Muscle layer of duodenum (tissue), 2 donors: ENCODE data around the gene CTSA.
A peak's percentile ranks its signal among the peaks of the same experiment; 100 is the strongest.
"Not testable (repeated sequence)": the region's sequence is repeated elsewhere in the genome, so short reads cannot be mapped to it uniquely, and the experiment has no call there.

Source experiments
- H3K27ac ChIP-seq: one replicate; pipeline ENCODE4 v1.7.0; 2013; ENCODE audit warnings: mild to moderate bottlenecking, low read length
- H3K27me3 ChIP-seq: one replicate; pipeline ENCODE4 v1.7.0; 2013; ENCODE audit warnings: low read depth, mild to moderate bottlenecking, control low read depth, low read length
- H3K36me3 ChIP-seq, 2 donors: one replicate each; pipeline ENCODE4 v1.7.0; 2013; ENCODE audit warnings: low read length in 2 of 2, control low read depth in 1 of 2, mild to moderate bottlenecking in 1 of 2; ENCODE audit not compliant: insufficient read depth in 2 of 2, control insufficient read depth in 1 of 2
- H3K4me1 ChIP-seq, 2 donors: one replicate each; pipeline ENCODE4 v1.7.0; 2013; ENCODE audit warnings: low read length in 2 of 2, mild to moderate bottlenecking in 2 of 2, control low read depth in 1 of 2, moderate library complexity in 1 of 2; ENCODE audit not compliant: insufficient read depth in 2 of 2, control insufficient read depth in 1 of 2
- H3K4me3 ChIP-seq, 2 donors: one replicate each; pipeline ENCODE4 v1.7.0; 2013; ENCODE audit warnings: low read length in 2 of 2, low read depth in 1 of 2, mild to moderate bottlenecking in 1 of 2
- H3K9me3 ChIP-seq, 2 donors: one replicate each; pipeline ENCODE4 v1.7.0; 2013; ENCODE audit warnings: low read length in 2 of 2, control low read depth in 1 of 2, mild to moderate bottlenecking in 1 of 2; ENCODE audit not compliant: control insufficient read depth in 1 of 2
- donor health status: healthy.

The CTSA gene

DNA sequence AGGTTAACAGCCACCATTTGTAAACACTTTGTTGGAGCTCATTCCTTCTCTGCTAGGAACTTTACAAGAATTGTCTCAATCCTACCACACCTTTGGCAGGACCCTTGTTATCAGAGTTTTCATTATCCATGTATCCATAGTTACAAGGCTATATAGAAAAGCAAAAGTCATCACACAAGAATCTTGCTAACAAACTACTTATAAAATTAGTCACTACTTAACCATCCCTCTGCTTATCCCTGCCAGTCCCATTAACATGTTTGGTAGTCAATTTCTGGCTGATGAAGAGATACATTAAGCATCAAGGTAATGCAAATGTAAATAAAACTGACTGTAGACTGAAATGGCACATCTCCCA, 23.3 kb upstream of the CTSA start:
- peak overlapping the region; percentile 67 for H3K27ac ChIP-seq
- H3K4me3 ChIP-seq: no peak overlapping the region
- no peaks in the 10 kb centered on the region for H3K9me3 ChIP-seq
- H3K36me3 ChIP-seq: peaks cover 0 to 5% of the 10 kb centered on the region in 2 donors
- H3K27me3 ChIP-seq: no peaks in the 10 kb centered on the region
- no peaks in the 10 kb centered on the region for H3K4me1 ChIP-seq

DNA sequence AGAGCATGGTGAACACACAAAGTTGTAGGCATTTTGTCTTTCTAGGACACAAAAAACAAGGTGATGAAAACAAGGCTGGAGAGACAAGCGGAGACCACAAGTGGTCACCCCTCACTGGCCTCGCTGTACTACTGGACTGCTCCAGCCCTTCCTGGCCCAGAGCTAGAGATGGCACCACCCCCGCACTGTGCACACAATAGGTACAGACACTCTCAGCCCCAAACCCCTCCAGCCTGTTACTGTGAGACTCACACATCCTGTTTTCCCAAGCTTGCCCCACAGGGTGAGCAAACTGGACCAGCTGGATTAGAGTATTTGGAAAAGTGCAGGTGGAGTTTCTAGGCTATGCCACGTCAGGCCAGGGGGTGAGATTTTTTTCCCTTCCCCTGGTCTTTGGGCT, 18.5 kb upstream of the CTSA start:
- H3K27me3 ChIP-seq: no peaks in the 10 kb centered on the region
- peaks cover 9 to 16% of the 10 kb centered on the region in 2 donors for H3K36me3 ChIP-seq
- H3K4me3 ChIP-seq: no peak overlapping the region
- no peaks in the 10 kb centered on the region for H3K9me3 ChIP-seq
- no peak overlapping the region for H3K27ac ChIP-seq
- H3K4me1 ChIP-seq: no peaks in the 10 kb centered on the region

DNA sequence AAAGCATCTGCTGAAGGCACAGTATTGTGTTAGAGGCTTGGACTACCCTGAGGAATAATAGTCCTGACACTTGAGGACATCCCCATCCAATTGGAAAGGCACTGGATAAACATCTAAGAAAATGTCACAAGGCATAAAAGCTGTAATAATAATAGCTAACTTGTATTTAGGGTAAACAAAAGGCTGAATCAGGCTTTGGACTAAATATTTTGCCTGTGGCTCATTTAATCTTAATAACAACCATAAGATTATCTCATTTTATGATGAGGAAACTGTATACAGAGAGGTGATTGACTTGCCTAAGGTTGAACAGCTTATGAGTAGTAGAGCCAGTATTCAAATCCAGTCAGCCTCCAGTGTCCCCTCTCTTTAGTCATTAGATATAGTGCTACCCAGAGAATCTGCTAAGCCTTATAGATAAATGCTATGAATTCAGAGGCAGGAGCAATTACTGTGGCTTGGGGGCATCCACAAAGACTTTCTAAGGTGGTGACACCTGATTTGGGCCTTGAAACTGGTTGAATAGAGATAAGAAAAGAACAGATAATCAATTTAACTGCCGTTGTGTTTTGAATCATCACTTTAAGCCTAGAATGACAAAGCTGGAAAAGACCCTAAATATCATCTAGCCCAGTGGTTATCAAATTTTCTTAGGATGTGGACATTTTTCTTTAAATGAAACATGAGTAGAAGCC, 17.6 kb upstream of the CTSA start:
- Histone ChIP-seq H3K9me3 (no peaks in the 10 kb centered on the region), H3K4me3 (no peak overlapping the region), H3K36me3 (peaks cover 18 to 25% of the 10 kb centered on the region in 2 donors), H3K27ac (no peak overlapping the region), H3K27me3 (no peaks in the 10 kb centered on the region), H3K4me1 (no peaks in the 10 kb centered on the region)

DNA sequence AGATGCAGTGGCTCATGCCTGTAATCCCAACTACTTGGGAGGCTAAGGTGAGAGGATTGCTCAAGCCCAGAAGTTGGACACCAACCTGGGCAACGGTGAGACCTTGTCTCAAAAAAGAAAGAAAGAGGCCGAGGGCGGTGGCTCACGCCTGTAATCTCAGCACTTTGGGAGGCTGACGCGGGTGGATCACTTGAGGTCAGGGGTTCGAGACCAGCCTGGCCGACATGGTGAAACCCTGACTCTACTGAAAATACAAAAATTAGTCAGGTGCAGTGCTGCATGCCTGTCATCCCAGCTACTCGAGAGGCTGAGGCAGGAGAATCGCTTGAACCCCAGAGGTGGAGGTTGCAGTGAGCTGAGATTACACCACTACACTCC, 17.0 kb upstream of the CTSA start:
- H3K9me3 ChIP-seq, H3K27ac ChIP-seq, H3K4me3 ChIP-seq, H3K27me3 ChIP-seq, H3K4me1 ChIP-seq: not testable (repeated sequence)
- peaks cover 19 to 27% of the 10 kb centered on the region in 2 donors for H3K36me3 ChIP-seq

DNA sequence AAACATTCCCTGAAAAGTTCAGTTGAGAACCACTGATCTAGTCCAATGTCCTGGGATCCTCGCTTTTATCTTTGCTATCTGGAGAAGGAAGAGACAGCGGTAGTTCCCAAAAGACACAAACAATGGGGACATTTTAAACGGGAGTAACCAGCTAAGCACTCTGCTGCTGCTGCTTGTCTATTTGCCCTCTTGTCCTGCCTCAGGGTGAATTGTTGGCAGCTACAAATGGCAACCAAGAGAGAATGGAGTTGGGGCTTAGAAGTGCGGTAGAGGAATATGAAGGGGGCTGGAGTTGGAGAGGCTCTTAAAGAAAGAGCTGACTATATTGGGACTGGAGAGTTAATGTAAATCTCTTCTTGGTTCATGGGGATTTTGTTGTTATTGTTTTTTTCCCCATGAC, 16.6 kb upstream of the CTSA start:
- Histone ChIP-seq H3K9me3 (no peaks in the 10 kb centered on the region), H3K27ac (no peak overlapping the region), H3K4me3 (no peak overlapping the region)

DNA sequence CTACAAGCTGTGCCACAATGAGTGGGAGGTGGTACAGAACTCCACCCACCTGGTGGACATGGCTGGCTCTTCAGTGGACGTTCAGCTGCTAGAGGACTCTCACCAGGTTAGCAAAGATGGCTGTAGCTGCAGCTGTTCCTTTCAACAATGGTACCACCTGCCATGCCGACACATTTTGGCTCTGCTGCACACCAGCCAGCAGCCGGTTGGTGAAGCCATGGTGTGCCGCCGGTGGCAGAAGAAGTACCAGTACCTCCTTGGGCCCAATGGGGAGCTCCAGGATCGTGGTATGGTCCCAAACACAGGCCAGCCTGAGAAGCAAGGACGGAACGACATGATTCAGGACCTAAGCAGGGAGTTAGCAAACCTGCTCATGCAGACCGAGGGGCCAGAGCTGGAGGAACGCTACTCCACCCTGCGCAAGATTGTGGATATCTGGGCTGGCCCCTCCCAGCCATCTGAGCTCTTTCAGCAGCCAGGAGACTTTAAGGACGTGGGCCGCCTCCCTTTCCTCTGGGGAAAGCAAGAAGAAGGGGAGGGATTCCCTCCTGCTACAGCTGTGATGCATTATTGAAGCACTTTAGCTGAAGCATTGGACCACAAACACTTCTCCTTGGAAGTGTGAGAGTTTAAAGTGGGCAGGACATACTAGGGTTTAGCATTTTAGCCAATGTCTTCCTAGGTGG, 12.9 kb upstream of the CTSA start:
- Histone ChIP-seq H3K36me3 (peaks cover 25 to 34% of the 10 kb centered on the region in 2 donors), H3K4me1 (peaks cover 0 to 22% of the 10 kb centered on the region in 2 donors), H3K27ac (no peak overlapping the region), H3K9me3 (no peaks in the 10 kb centered on the region), H3K27me3 (no peaks in the 10 kb centered on the region), H3K4me3 (no peak overlapping the region)

More for the DNA sequence above, 16.6 kb upstream of the CTSA start:
- Histone ChIP-seq H3K4me1 (no peaks in the 10 kb centered on the region), H3K36me3 (peaks cover 19 to 27% of the 10 kb centered on the region in 2 donors), H3K27me3 (no peaks in the 10 kb centered on the region)

DNA sequence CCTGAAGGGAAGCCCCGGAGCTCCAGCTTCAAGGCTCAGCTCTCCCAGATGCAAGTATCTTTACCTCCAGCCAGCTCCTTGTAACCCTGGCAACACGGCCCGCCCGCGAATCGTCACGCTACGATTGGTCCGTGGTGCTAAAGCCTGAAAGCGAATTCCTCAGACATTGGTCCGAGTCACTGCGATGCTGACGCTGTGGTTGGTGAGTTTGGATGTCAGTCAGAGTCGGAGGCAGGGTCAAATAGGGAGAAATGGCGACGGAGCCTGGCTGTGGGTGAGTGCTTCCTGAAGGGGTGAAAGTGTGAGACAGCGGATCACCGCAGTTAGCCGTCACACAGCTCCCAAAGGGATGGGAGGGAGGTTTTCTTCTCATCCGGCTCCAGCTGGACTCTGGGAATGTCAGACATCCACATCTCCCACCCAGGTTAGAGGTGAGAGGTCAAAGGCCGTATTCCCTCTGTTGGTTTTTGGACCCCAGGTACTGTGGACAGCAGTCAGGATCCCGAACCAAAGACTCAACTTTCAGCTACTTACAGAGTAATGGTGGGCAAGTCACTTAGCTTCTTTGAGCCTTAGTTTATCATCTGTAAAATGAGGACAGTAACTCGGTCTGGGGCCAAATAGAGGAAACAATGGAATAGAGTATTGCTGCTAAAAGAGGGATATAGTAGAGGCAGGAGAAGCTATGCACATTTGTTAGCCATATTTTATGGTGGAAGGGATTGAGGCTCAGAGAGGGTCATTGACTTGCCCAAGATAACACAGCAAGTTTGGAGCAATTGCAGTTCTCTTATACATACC, 9.9 kb upstream of the CTSA start, which contains the start of gene ZSWIM1:
ZSWIM1 (plus strand) TSS at position 240 of the 801 bp plus-strand sequence. CDS start 1,366 bp downstream, outside the sequence.
- Histone ChIP-seq H3K36me3 (peaks cover 35 to 52% of the 10 kb centered on the region in 2 donors), H3K4me1 (peaks cover 0 to 31% of the 10 kb centered on the region in 2 donors), H3K27me3 (no peaks in the 10 kb centered on the region), H3K9me3 (no peaks in the 10 kb centered on the region), H3K4me3 (peak within 1 kb of the TSS; percentile 79 to 85), H3K27ac (peak within 1 kb of the TSS; percentile 92)

DNA sequence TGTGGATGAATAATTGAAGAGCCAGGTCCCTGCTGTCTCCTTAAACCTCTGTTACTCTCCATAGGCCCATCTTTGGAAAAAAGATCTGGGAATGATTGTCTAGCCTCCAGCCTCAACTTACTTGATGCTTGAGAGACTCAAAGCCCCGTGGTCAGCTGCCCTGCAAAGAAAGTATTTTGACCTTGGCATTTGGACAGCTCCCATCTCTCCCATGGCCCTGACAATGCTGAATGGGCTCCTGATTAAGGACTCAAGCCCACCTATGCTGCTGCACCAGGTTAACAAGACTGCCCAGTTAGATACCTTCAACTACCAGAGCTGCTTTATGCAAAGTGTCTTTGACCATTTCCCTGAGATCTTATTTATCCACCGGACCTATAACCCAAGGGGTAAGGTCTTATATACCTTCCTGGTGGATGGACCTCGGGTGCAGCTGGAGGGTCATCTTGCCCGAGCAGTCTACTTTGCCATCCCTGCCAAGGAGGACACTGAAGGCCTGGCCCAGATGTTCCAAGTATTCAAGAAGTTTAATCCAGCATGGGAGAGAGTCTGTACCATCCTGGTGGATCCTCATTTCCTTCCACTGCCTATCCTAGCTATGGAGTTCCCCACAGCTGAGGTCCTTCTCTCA, 8.6 kb upstream of the CTSA start:
- H3K4me1 ChIP-seq: peaks cover 0 to 31% of the 10 kb centered on the region in 2 donors
- H3K4me3 ChIP-seq: no peak overlapping the region
- H3K27ac ChIP-seq: no peak overlapping the region
- peaks cover 29 to 53% of the 10 kb centered on the region in 2 donors for H3K36me3 ChIP-seq
- H3K9me3 ChIP-seq: no peaks in the 10 kb centered on the region
- no peaks in the 10 kb centered on the region for H3K27me3 ChIP-seq

DNA sequence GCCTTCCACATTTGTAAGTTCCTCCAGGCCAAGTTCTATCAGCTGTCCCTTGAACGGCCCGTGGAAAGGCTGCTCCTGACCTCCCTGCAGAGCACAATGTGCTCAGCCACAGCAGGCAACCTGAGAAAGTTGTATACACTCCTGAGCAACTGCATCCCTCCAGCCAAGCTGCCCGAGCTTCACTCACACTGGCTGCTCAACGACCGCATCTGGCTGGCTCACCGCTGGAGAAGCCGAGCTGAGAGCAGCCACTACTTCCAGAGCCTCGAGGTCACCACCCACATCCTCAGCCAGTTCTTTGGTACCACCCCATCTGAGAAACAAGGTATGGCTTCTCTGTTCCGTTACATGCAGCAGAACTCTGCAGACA, 8.1 kb upstream of the CTSA start:
- H3K9me3 ChIP-seq: no peaks in the 10 kb centered on the region
- no peak overlapping the region for H3K27ac ChIP-seq
- H3K4me1 ChIP-seq: peaks cover 0 to 31% of the 10 kb centered on the region in 2 donors
- peaks cover 26 to 50% of the 10 kb centered on the region in 2 donors for H3K36me3 ChIP-seq
- no peak overlapping the region for H3K4me3 ChIP-seq
- H3K27me3 ChIP-seq: no peaks in the 10 kb centered on the region

DNA sequence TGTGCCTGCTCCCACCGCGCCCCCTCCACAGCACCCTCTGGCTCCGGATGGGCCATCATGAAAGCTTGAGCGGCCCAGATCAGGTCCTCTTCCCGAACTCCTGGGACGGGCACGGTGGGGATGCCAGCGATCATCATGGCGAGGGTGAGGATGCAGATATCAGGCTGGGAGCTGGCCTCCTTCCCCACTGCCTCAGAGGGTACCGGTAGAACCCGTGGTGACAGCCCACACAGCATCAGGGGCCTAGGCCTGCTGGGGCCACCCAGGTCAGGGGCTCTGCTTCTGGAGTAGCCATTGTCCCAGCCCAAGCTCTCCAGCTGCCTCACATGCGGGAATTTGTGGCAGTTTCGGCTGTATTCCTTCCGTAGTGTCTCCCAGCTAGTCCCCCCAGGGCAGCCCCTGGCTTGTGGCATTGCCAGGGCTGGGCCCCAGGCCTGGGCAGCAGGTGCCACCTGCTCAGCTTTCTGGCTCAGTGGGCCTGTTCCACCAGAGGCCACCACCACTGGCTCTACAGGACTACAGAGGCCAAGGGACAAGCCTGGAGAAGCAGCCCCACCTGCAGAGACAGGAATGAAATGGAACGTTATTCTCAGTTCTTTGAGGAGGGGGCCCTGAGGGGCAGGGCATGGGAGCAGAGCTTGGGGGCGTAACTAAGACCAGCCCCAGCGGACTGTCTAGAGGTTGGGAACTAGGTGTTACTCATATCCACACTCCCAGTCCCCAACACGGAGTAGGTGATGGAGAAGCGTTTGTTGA, 4.4 kb upstream of the CTSA start:
- Histone ChIP-seq H3K9me3 (no peaks in the 10 kb centered on the region), H3K36me3 (peaks cover 20 to 43% of the 10 kb centered on the region in 2 donors), H3K27ac (no peak overlapping the region), H3K4me3 (no peak overlapping the region), H3K27me3 (no peaks in the 10 kb centered on the region), H3K4me1 (peaks cover 0 to 34% of the 10 kb centered on the region in 2 donors)
